HG02678 (cell line): ENCODE results near the gene MYCBP2.

Experiments used
- ATAC-seq: cut with Tn5 transposase; IDR thresholded peaks from one replicate; pipeline ENCODE4 v1.9.1; 2021; ENCODE audit warnings: mild to moderate bottlenecking, moderate library complexity; ENCODE audit not compliant: unreplicated experiment

Gene MYCBP2

DNA sequence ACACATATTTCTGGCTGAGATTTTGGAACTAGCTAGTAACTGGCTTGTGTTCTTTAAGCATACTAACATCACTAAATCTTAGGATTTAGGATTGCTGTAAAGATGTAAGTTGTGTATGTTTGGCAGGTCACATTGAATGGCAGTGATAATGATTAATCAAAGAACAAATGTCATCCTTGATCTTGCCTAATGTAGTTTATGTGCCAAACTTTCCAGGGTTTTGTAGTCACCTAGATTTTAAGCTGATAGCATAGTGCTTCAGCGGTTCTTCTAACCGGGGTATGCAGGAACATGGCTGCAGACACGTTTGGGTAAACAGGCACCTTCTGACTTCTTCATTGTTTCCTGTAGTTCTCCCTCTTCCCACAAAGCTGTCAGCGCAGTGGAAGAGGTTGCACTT is 325.4 kb downstream of the MYCBP2 start:
- no peak for ATAC-seq

DNA sequence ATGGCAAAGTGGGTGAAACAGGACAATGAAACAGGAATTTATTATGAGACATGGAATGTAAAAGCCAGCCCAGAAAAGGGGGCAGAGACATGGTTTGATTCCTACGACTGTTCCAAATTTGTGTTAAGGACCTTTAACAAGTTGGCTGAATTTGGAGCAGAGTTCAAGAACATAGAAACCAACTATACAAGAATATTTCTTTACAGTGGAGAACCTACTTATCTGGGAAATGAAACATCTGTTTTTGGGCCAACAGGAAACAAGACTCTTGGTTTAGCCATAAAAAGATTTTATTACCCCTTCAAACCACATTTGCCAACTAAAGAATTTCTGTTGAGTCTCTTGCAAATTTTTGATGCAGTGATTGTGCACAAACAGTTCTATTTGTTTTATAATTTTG is 326.4 kb downstream of the MYCBP2 start:
- ATAC-seq: no peak
